ENCODE measurements around the gene CEACAM18.

DNA sequence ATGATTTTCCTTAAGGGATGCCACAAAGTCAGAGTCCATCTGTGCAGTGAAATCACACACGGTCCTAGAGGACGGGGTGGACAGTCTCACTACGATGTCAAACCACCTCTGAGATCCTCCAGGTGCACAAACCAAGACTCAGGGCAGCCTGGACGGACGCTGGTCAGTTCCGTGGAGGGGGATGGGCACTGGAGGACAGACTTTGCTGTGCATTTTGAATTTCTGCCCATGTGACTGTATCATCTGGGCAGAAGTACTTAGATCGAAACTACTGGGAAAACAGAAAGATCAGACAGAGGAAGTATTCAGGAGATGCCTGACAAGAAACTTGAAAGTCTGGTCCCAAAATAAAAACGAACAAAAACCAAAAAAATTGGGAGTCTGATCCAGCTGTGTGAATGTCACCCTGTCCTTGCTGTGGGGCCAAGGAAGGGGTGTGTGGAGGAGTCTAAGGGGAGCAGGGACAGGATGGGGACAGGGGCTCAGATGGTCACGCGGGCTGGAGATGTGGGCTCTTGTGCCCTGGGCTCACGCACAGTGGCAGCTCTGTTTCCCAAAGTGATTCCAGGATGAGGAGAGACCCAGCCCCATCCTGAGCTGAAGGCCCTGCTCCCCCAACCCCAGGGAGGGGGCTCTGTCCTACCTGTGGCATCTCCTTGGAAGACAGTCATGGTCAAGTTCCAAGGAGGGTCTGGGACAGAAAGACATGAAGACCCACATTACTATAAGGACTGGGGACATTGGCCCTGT lies 21.6 kb upstream of the CEACAM18 start:
- TF ChIP-seq, protein P1, sequence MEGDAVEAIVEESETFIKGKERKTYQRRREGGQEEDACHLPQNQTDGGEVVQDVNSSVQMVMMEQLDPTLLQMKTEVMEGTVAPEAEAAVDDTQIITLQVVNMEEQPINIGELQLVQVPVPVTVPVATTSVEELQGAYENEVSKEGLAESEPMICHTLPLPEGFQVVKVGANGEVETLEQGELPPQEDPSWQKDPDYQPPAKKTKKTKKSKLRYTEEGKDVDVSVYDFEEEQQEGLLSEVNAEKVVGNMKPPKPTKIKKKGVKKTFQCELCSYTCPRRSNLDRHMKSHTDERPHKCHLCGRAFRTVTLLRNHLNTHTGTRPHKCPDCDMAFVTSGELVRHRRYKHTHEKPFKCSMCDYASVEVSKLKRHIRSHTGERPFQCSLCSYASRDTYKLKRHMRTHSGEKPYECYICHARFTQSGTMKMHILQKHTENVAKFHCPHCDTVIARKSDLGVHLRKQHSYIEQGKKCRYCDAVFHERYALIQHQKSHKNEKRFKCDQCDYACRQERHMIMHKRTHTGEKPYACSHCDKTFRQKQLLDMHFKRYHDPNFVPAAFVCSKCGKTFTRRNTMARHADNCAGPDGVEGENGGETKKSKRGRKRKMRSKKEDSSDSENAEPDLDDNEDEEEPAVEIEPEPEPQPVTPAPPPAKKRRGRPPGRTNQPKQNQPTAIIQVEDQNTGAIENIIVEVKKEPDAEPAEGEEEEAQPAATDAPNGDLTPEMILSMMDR (IDR thresholded peaks at IDR 0.05): no peak
- TF ChIP-seq POLR2A (IDR thresholded peaks at IDR 0.05) (no peak), POLR2AphosphoS5 (IDR thresholded peaks at IDR 0.05; ENCODE audit: insufficient read depth in 1 of 2, low read depth in 1 of 2) (no peak)

Data from vagina (tissue), 2 donors.